Thyroid gland (tissue), 4 donors: ENCODE results near the gene TIMM10B. TPM values are rescaled to one million over a fixed set of nuclear protein-coding genes. Genes with fewer than 3 reads are reported as not detected.

Experiments used
- DNase-seq, 2 donors: peaks; one replicate each; pipeline ENCODE4 v3.0.0-alpha.2; 2019
- H3K27ac ChIP-seq, 3 donors: fragments of 200-600 bp; sonication (generic); 1 replicate in 2 of 3; 2 replicates in 1 of 3; pipeline ENCODE4 v1.5.1; 2016 to 2019; ENCODE audit warnings: mild to moderate bottlenecking in 1 of 3, moderate library complexity in 1 of 3
- H3K27me3 ChIP-seq: fragments of 200-600 bp; sonication (generic); one replicate; pipeline ENCODE4 v1.5.1; 2019
- H3K36me3 ChIP-seq, 2 donors: fragments of 200-600 bp; sonication (generic); one replicate each; pipeline ENCODE4 v1.5.1; 2016 to 2019
- H3K4me1 ChIP-seq, 2 donors: fragments of 200-600 bp; sonication (generic); one replicate each; pipeline ENCODE4 v1.5.1; 2017 to 2019
- H3K4me3 ChIP-seq, 3 donors: fragments of 200-600 bp; sonication (generic); replicated peaks in 1 of 3; 1 replicate in 2 of 3; 2 replicates in 1 of 3; pipeline ENCODE4 v1.5.1; 2016; ENCODE audit warnings: mild to moderate bottlenecking in 1 of 3
- H3K9me3 ChIP-seq: fragments of 200-600 bp; sonication (generic); one replicate; pipeline ENCODE4 v1.5.1; 2017
- POLR2A ChIP-seq, 2 donors: fragments of 450-650 bp; IDR thresholded peaks; one replicate each; pipeline ENCODE4 v1.6.1; 2017; ENCODE audit warnings: antibody characterized with exemption in 2 of 2, mild to moderate bottlenecking in 2 of 2, moderate library complexity in 1 of 2
- WGBS, 2 donors: methylation state at CpG; one replicate each; pipeline ENCODE4 v1.1.5; 2017; 5-methylcytosine and 5-hydroxymethylcytosine counted together
- intact Hi-C: fragments of 100-400 bp; cut with DNase I; formaldehyde crosslinking; loops from one replicate; pipeline ENCODE4 v1.15.1; 2023
- total RNA-seq, 4 donors: library from RNA; depleted of rRNA; stranded (reverse); fragments of >200 nt; gene quantifications; one replicate each; pipeline ENCODE4 v1.2.3, GENCODE V29; 2016
- TF ChIP-seq, protein P1 (sequence below), 6 experiments: fragments of 200-600 bp in 3 of 6; fragments of 450-650 bp in 3 of 6; sonication (generic) in 3 of 6; IDR thresholded peaks; one replicate each; pipeline ENCODE4 v1.5.1; 2016 to 2019; ENCODE audit warnings: antibody characterized with exemption in 6 of 6, mild to moderate bottlenecking in 2 of 6, inconsistent platforms in 1 of 6, moderate library complexity in 1 of 6

TIMM10B gene
- total RNA-seq, 4 donors from 2014 or later: 42.1 to 72.0 (median 56.3) TPM

- intact Hi-C loops: no loop called here
- no peaks in the 10 kb centered on the region for H3K9me3 ChIP-seq
- peak overlapping the region in 1 of 3 donors; percentile 31 for H3K27ac ChIP-seq
- no peaks in the 10 kb centered on the region for H3K36me3 ChIP-seq
- TF ChIP-seq, protein P1, sequence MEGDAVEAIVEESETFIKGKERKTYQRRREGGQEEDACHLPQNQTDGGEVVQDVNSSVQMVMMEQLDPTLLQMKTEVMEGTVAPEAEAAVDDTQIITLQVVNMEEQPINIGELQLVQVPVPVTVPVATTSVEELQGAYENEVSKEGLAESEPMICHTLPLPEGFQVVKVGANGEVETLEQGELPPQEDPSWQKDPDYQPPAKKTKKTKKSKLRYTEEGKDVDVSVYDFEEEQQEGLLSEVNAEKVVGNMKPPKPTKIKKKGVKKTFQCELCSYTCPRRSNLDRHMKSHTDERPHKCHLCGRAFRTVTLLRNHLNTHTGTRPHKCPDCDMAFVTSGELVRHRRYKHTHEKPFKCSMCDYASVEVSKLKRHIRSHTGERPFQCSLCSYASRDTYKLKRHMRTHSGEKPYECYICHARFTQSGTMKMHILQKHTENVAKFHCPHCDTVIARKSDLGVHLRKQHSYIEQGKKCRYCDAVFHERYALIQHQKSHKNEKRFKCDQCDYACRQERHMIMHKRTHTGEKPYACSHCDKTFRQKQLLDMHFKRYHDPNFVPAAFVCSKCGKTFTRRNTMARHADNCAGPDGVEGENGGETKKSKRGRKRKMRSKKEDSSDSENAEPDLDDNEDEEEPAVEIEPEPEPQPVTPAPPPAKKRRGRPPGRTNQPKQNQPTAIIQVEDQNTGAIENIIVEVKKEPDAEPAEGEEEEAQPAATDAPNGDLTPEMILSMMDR (IDR thresholded peaks at IDR 0.05): no peak
- no peak for TF ChIP-seq POLR2A (IDR thresholded peaks at IDR 0.05)
- no peak for DNase-seq
- WGBS, 2 donors: 93 to 95% methylated on average over 1 of the region's 1 CpG
- H3K4me3 ChIP-seq: no peak overlapping the region
- peaks cover 11 to 19% of the 10 kb centered on the region in 2 donors for H3K4me1 ChIP-seq
- no peaks in the 10 kb centered on the region for H3K27me3 ChIP-seq
Observed at GRCh38 chr11:6469599-6469998, 11.7 kb upstream of the TIMM10B start.

DNA sequence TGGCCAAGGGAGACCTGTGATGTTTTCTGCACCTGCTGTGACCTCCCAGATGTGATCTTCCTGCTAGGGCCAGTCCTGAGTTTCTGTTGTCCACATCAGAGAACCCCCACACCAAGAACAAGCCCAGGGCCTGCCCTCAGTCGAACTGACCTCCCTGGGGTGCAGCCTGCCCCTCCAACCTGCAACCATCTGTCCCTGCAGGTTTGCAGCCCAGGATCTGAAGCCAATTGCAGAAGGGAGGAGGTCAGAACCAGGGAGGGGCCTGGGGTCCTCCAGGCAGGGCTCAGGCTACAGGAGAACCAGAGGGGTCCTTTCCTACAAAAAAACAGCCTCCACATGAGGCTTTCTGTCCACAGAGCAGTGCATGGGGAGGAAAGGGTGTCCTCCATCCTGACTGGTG, 8.4 kb upstream of the TIMM10B start:
- H3K9me3 ChIP-seq: no peaks in the 10 kb centered on the region
- intact Hi-C loops: loop anchor here (10.0 kb wide), 2 partner anchors 212 to 238 kb away; partner anchors contain the start of genes CNGA4, FHIP1B and MRPL17
- H3K27me3 ChIP-seq: no peaks in the 10 kb centered on the region
- peaks cover 8% of the 10 kb centered on the region in 2 donors for H3K36me3 ChIP-seq
- H3K4me3 ChIP-seq: peak overlapping the region in 1 of 3 donors; percentile 76
- H3K27ac ChIP-seq: peak overlapping the region in 1 of 3 donors; percentile 67
- peaks cover 11 to 19% of the 10 kb centered on the region in 2 donors for H3K4me1 ChIP-seq
- DNase-seq: no peak
- no peak for TF ChIP-seq POLR2A (IDR thresholded peaks at IDR 0.05)
- TF ChIP-seq, protein P1 (IDR thresholded peaks at IDR 0.05): no peak
- no CpG with 5 or more reads among the region's 1 CpG for WGBS, 2 donors

GRCh38 chr11:6473451-6474412, 7.6 kb upstream of the TIMM10B start, which contains the start of gene TRIM3:
TSS of gene TRIM3 (minus strand) at chr11:6473941. CDS start at chr11:6465695, 8,246 bp downstream.
- Histone ChIP-seq H3K4me3 (peak within 1 kb of the TSS; percentile 69 to 76 (median 74)), H3K36me3 (peaks cover 11 to 15% of the 10 kb centered on the region in 2 donors), H3K27me3 (no peaks in the 10 kb centered on the region), H3K9me3 (no peaks in the 10 kb centered on the region), H3K4me1 (peaks cover 11 to 18% of the 10 kb centered on the region in 2 donors), H3K27ac (peak within 1 kb of the TSS; percentile 81 to 92 (median 90))
- WGBS, 2 donors: 0% methylated on average over 27 to 30 of the region's 87 CpGs
- intact Hi-C loops: loop anchor here (10.0 kb wide), 2 partner anchors 211 to 239 kb away; partner anchors contain the start of genes CNGA4, FHIP1B and MRPL17
- peak; percentile 74 to 84 for TF ChIP-seq POLR2A (IDR thresholded peaks at IDR 0.05)
- TF ChIP-seq, protein P1 (IDR thresholded peaks at IDR 0.05): peak in 1 of 6 experiments; percentile 17
- DNase-seq: peak; percentile 95 to 96

GRCh38 chr11:6474413-6474792, 6.9 kb upstream of the TIMM10B start:
- intact Hi-C loops: loop anchor here (10.0 kb wide), 2 partner anchors 210 to 240 kb away; partner anchors contain the start of genes CNGA4, FHIP1B and MRPL17
- peak overlapping the region in 2 of 3 donors; percentile 17 to 76 for H3K4me3 ChIP-seq
- H3K4me1 ChIP-seq: peaks cover 11 to 13% of the 10 kb centered on the region in 2 donors
- H3K27me3 ChIP-seq: no peaks in the 10 kb centered on the region
- peaks cover 11 to 15% of the 10 kb centered on the region in 2 donors for H3K36me3 ChIP-seq
- peak overlapping the region; percentile 81 to 92 (median 90) for H3K27ac ChIP-seq
- no peaks in the 10 kb centered on the region for H3K9me3 ChIP-seq
- 26 to 34% methylated on average over 7 of the region's 7 CpGs for WGBS, 2 donors
- TF ChIP-seq, protein P1 (IDR thresholded peaks at IDR 0.05): no peak
- TF ChIP-seq POLR2A (IDR thresholded peaks at IDR 0.05): no peak
- no peak for DNase-seq
